ES-I3 (cell line): Measurements from ENCODE around the gene VANGL1.

Experiments
- H3K36me3 ChIP-seq: 2 replicates; pipeline ENCODE4 v1.6.1; 2013; ENCODE audit warnings: mild to moderate bottlenecking, low read length, control low read depth, moderate library complexity; ENCODE audit not compliant: insufficient read depth
- H3K4me1 ChIP-seq: 2 replicates; pipeline ENCODE4 v1.6.1; 2013; ENCODE audit warnings: mild to moderate bottlenecking, control low read depth, low read length; ENCODE audit not compliant: insufficient read depth
- H3K9ac ChIP-seq: 2 replicates; pipeline ENCODE4 v1.6.1; 2013; ENCODE audit warnings: low read depth, mild to moderate bottlenecking, low read length, moderate library complexity
- H3K9me3 ChIP-seq: 2 replicates; pipeline ENCODE4 v1.6.1; 2013; ENCODE audit warnings: mild to moderate bottlenecking, low read length, moderate library complexity; ENCODE audit not compliant: control insufficient read depth, insufficient read depth

VANGL1 gene

DNA sequence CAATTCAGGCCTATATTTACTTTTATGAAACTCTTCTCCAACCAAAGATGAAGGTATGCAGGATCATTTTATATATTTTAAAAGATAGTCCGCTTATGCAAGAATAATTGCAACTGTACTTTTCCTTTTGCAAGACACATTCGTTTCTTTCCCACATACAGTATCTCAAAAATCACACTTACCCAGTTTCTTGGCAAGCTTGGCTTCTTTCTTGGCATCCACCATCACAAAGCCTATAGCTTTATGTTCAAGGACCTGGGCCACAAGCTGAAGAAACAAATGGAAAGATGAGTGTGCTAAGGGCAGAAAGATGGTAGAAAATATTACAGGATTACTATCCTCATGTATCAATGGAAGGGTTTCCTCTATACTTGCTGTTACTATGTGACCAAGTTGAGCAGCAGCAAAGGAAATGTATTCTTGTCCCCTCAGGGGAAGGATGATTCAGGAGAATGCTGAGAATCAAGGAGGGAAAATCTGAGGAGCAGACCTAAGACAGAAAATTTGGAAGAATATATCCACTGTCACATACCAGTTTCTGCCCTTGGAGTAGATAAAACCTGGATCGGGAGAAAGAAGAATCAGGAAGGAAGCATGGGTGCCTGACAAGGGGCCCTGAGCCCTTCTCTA, 103.0 kb downstream of the VANGL1 start:
- Histone ChIP-seq H3K36me3 (no peaks in the 10 kb centered on the region), H3K9ac (no peak overlapping the region), H3K4me1 (peaks cover 8% of the 10 kb centered on the region; the same call in 1 of the 2 replicates), H3K9me3 (no peaks in the 10 kb centered on the region)

DNA sequence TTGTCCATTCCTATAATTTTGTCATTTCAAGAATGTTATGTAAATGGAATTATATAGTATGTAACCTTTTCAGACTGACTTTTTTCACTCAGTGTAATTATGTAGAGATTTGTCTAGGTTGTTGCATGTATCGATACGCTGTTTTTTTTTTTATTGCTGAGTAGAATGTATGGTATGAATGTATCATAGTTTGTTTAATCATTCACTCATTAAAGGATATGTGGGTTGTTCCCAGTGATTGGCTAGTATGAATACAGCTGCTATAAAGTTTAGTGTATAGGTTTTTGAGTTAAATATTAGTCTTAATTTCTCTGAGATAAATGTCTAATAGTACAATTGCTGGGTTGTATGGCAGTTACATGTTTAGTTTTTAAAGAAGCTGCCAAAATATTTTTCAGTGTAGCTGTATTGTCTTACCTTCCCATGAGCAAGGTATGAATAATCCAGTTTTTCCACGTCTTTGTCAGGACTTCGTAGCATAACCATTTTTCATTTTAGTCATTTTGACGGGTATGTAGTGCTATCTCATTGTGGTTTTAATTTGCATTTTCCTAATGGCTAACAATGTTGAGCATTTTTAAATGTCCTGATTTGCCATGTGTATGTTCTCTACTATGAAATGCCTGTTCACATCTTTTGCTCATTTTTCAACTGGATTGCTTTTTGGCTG, 104.4 kb downstream of the VANGL1 start:
- Histone ChIP-seq H3K9ac (no peak overlapping the region), H3K36me3 (no peaks in the 10 kb centered on the region), H3K4me1 (peaks cover 8% of the 10 kb centered on the region; the same call in 1 of the 2 replicates), H3K9me3 (no peaks in the 10 kb centered on the region)
